Spleen (tissue), 11 donors: Measurements from ENCODE around the gene PLEKHM2. TPM values are rescaled to one million over a fixed set of nuclear protein-coding genes. Genes with fewer than 3 reads are reported as not detected.
A peak's percentile ranks its signal among the peaks of the same experiment; 100 is the strongest.

ENCODE experiments used
- DNase-seq: peaks from one replicate; pipeline ENCODE4 v3.0.0-alpha.2; 2020
- H3K27ac ChIP-seq, 8 donors: fragments of 200-600 bp; sonication (generic) in 7 of 8; 1 replicate in 4 of 8; 2 replicates in 4 of 8; pipeline versions ENCODE4 v1.5.0 to v1.8.0; 2016 to 2021; ENCODE audit warnings: inconsistent platforms in 4 of 8, mild to moderate bottlenecking in 4 of 8, moderate library complexity in 1 of 8
- H3K27me3 ChIP-seq, 7 donors: fragments of 200-600 bp; sonication (generic) in 6 of 7; replicated peaks in 1 of 7; 1 replicate in 4 of 7; 2 replicates in 3 of 7; pipeline versions ENCODE4 v1.5.0 to v1.8.0; 2016 to 2021; ENCODE audit warnings: inconsistent platforms in 3 of 7, mild to moderate bottlenecking in 1 of 7
- H3K36me3 ChIP-seq, 6 donors: fragments of 200-600 bp; sonication (generic) in 5 of 6; 1 replicate in 4 of 6; 2 replicates in 2 of 6; pipeline versions ENCODE4 v1.5.0 to v1.8.0; 2016 to 2021; ENCODE audit warnings: inconsistent platforms in 2 of 6
- H3K4me1 ChIP-seq, 6 donors: fragments of 200-600 bp; sonication (generic) in 5 of 6; 1 replicate in 3 of 6; 2 replicates in 3 of 6; pipeline versions ENCODE4 v1.5.0 to v1.8.0; 2016 to 2021; ENCODE audit warnings: inconsistent platforms in 3 of 6
- H3K4me3 ChIP-seq, 8 donors: fragments of 200-600 bp; sonication (generic) in 7 of 8; 1 replicate in 4 of 8; 2 replicates in 4 of 8; pipeline versions ENCODE4 v1.5.0 to v1.8.0; 2016 to 2021; ENCODE audit warnings: inconsistent platforms in 4 of 8, mild to moderate bottlenecking in 4 of 8, moderate library complexity in 2 of 8
- H3K9me3 ChIP-seq, 8 donors: fragments of 200-600 bp; sonication (generic) in 7 of 8; 1 replicate in 4 of 8; 2 replicates in 4 of 8; pipeline versions ENCODE4 v1.5.0 to v1.8.0; 2016 to 2021; ENCODE audit warnings: inconsistent platforms in 4 of 8
- POLR2A ChIP-seq, 3 donors: fragments of 450-650 bp; IDR thresholded peaks; one replicate each; pipeline ENCODE4 v1.5.1; 2017; ENCODE audit warnings: antibody characterized with exemption in 3 of 3, mild to moderate bottlenecking in 1 of 3
- POLR2AphosphoS5 ChIP-seq, 3 donors: sonication (generic); formaldehyde crosslinking; IDR thresholded peaks; one replicate each; pipeline ENCODE4 v1.5.1; 2017; ENCODE audit warnings: antibody characterized with exemption in 3 of 3
- WGBS, 5 donors: extraction: QIAGEN DNeasy Blood & Tissue Kit in 3 of 5; methylation state at CpG; one replicate each; pipeline versions ENCODE4 v1.1.5 to v1.1.7; 2013 to 2018; 5-methylcytosine and 5-hydroxymethylcytosine counted together
- intact Hi-C: fragments of 100-400 bp; cut with DNase I; formaldehyde crosslinking; loops from one replicate; pipeline ENCODE4 v1.15.0; 2023; ENCODE audit warnings: low total_unique reads
- polyA plus RNA-seq, 3 donors: library from polyadenylated mRNA; stranded (reverse); fragments of 200-250 nt; gene quantifications; one replicate each; pipeline ENCODE4 v1.2.1, GENCODE V29; 2013
- total RNA-seq, 7 donors: library from RNA; depleted of rRNA in 3 of 7; stranded (reverse); fragments of >200 nt in 3 of 7; fragmentation: NEBNext Ultra II Directional in 4 of 7; extraction: Animal tissue kit (Norgen Biotek cat#: 25700) in 4 of 7; gene quantifications; one replicate each; pipeline versions ENCODE4 v1.1.0 to v1.2.1, GENCODE V29; 2016 to 2021
- TF ChIP-seq, protein P1 (sequence below), 11 experiments: fragments of 200-600 bp in 7 of 11; fragments of 450-650 bp in 4 of 11; sonication (generic) in 4 of 11; IDR thresholded peaks in 8 of 11; conservative IDR thresholded peaks in 3 of 11; 1 replicate in 7 of 11; 2 replicates in 4 of 11; pipeline versions ENCODE4 v1.4.0 to v1.8.0; 2016 to 2021; ENCODE audit warnings: antibody characterized with exemption in 11 of 11, inconsistent platforms in 4 of 11, mild to moderate bottlenecking in 1 of 11
- donor health status: healthy with polysubstance abuse.
- donor health status: DM: no; HTN: no; CAD: no; lungs with moderate emphysema.
- donor health status: DM: no; HTN: no; CAD: no.
- donor health status: Bipolar disorder and iron deficiency.
- donor health status: healthy.
- donor health status: DM: no; HTN: no; CAD: no.
- donor health status: DM: yes; HTN: yes; CAD: no.

Gene PLEKHM2
- total and polyA plus RNA-seq, 10 donors: 25.9 to 96.0 (median 60.6) TPM

DNA sequence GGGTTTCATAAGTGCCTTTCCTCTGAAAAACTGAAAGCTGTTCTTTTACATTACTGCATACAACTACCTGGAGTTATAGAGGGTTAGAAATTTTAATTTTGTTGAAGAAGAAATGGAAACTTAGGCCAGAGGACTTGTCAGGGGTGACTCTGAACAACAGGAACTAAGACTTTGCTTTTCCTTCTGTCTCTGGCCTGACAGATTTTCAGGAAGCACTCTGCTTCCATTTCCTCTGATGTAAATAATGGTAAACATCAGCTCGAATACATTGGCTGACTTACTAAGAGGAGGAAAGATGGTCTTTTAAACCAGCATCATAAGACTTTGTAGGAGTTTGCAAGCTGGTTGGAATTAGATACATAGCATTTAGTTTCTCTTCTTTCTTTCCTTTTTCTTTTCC lies 27.1 kb upstream of the PLEKHM2 start:
- Histone ChIP-seq H3K27ac (peak overlapping the region in 6 of 8 donors; percentile 3 to 47 (median 11)), H3K4me1 (peaks cover 0 to 15% (median 0%) of the 10 kb centered on the region in 6 donors), H3K4me3 (no peak overlapping the region), H3K9me3 (no peaks in the 10 kb centered on the region), H3K36me3 (peaks cover 4 to 100% (median 74%) of the 10 kb centered on the region in 6 donors), H3K27me3 (no peaks in the 10 kb centered on the region)
- 13 to 33% (median 22%) methylated on average over 1 of the region's 1 CpG for WGBS, 5 donors
- intact Hi-C loops: no loop called here
- DNase-seq: no peak
- no peak for TF ChIP-seq POLR2A (IDR thresholded peaks at IDR 0.05)
- no peak for TF ChIP-seq POLR2AphosphoS5 (IDR thresholded peaks at IDR 0.05)

DNA sequence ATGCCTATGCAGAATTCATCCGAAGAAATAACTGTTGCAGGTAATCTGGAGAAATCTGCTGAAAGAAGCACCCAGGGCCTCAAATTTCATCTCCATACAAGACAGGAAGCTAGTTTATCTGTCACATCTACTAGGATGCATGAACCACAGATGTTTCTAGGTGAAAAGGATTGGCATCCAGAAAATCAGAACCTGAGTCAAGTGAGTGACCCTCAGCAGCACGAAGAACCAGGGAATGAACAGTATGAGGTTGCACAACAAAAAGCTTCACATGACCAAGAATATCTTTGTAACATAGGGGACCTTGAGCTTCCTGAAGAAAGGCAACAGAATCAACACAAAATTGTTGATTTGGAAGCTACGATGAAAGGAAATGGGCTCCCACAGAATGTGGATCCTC lies 24.0 kb upstream of the PLEKHM2 start:
- TF ChIP-seq, protein P1, sequence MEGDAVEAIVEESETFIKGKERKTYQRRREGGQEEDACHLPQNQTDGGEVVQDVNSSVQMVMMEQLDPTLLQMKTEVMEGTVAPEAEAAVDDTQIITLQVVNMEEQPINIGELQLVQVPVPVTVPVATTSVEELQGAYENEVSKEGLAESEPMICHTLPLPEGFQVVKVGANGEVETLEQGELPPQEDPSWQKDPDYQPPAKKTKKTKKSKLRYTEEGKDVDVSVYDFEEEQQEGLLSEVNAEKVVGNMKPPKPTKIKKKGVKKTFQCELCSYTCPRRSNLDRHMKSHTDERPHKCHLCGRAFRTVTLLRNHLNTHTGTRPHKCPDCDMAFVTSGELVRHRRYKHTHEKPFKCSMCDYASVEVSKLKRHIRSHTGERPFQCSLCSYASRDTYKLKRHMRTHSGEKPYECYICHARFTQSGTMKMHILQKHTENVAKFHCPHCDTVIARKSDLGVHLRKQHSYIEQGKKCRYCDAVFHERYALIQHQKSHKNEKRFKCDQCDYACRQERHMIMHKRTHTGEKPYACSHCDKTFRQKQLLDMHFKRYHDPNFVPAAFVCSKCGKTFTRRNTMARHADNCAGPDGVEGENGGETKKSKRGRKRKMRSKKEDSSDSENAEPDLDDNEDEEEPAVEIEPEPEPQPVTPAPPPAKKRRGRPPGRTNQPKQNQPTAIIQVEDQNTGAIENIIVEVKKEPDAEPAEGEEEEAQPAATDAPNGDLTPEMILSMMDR (IDR thresholded peaks at IDR 0.05 in 8 of 11, conservative IDR thresholded peaks at IDR 0.05 in 3 of 11): no peak
- TF ChIP-seq POLR2AphosphoS5 (IDR thresholded peaks at IDR 0.05): no peak
- no peak for TF ChIP-seq POLR2A (IDR thresholded peaks at IDR 0.05)
- intact Hi-C loops: no loop called here
- H3K27me3 ChIP-seq: no peaks in the 10 kb centered on the region
- no peak overlapping the region for H3K27ac ChIP-seq
- H3K4me1 ChIP-seq: peaks cover 0 to 15% (median 0%) of the 10 kb centered on the region in 6 donors
- H3K9me3 ChIP-seq: no peaks in the 10 kb centered on the region
- no peak overlapping the region for H3K4me3 ChIP-seq
- no peak for DNase-seq
- peaks cover 4 to 89% (median 56%) of the 10 kb centered on the region in 6 donors for H3K36me3 ChIP-seq
- WGBS, 5 donors: 94 to 100% (median 97%) methylated on average over 3 of the region's 3 CpGs

DNA sequence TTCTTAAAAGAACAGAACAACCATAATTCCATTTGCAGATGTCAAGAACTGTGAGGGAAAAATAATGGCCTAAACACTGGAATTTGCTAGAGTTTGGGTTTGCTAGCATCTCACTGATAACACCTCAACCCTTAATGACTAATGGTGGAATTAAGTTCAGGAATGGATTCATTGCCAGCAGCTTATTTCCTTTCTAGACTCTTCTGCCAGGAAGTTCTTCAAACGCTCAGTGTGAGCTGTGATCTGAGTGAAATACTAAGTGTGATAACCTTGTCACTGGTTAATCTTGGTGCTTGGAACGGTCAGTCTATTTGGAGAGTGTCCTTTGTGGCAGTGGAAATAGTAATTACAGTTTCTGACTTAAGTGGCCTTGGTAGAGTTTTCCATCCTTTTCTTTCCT lies 21.6 kb upstream of the PLEKHM2 start:
- Histone ChIP-seq H3K9me3 (no peaks in the 10 kb centered on the region), H3K4me3 (no peak overlapping the region), H3K4me1 (peaks cover 0 to 1% (median 0%) of the 10 kb centered on the region in 6 donors), H3K27ac (no peak overlapping the region), H3K36me3 (peaks cover 4 to 66% (median 37%) of the 10 kb centered on the region in 6 donors), H3K27me3 (no peaks in the 10 kb centered on the region)
- TF ChIP-seq, protein P1 (IDR thresholded peaks at IDR 0.05 in 8 of 11, conservative IDR thresholded peaks at IDR 0.05 in 3 of 11): no peak
- TF ChIP-seq POLR2A (IDR thresholded peaks at IDR 0.05) (no peak), POLR2AphosphoS5 (IDR thresholded peaks at IDR 0.05) (no peak)
- DNase-seq: no peak
- WGBS, 5 donors: 51 to 76% (median 59%) methylated on average over 2 of the region's 2 CpGs
- intact Hi-C loops: no loop called here

GRCh38 chr1:15663925-15664324 lies 20.2 kb upstream of the PLEKHM2 start:
- no peaks in the 10 kb centered on the region for H3K27me3 ChIP-seq
- intact Hi-C loops: no loop called here
- no peak overlapping the region for H3K4me3 ChIP-seq
- no peak for DNase-seq
- H3K36me3 ChIP-seq: peaks cover 4 to 51% (median 33%) of the 10 kb centered on the region in 6 donors
- whole genome bisulfite sequencing, 5 donors: 97 to 100% (median 98%) methylated on average over 3 of the region's 3 CpGs
- H3K27ac ChIP-seq: no peak overlapping the region
- H3K4me1 ChIP-seq: no peaks in the 10 kb centered on the region
- TF ChIP-seq, protein P1 (IDR thresholded peaks at IDR 0.05 in 8 of 11, conservative IDR thresholded peaks at IDR 0.05 in 3 of 11): no peak
- TF ChIP-seq POLR2AphosphoS5 (IDR thresholded peaks at IDR 0.05): no peak
- TF ChIP-seq POLR2A (IDR thresholded peaks at IDR 0.05): no peak
- H3K9me3 ChIP-seq: no peaks in the 10 kb centered on the region

- Histone ChIP-seq H3K27me3 (no peaks in the 10 kb centered on the region), H3K9me3 (no peaks in the 10 kb centered on the region), H3K4me3 (no peak overlapping the region), H3K4me1 (no peaks in the 10 kb centered on the region), H3K36me3 (peaks cover 0 to 20% (median 3%) of the 10 kb centered on the region in 6 donors), H3K27ac (no peak overlapping the region)
- no peak for TF ChIP-seq POLR2AphosphoS5 (IDR thresholded peaks at IDR 0.05)
- TF ChIP-seq POLR2A (IDR thresholded peaks at IDR 0.05): no peak
- TF ChIP-seq, protein P1 (IDR thresholded peaks at IDR 0.05 in 8 of 11, conservative IDR thresholded peaks at IDR 0.05 in 3 of 11): no peak
- no peak for DNase-seq
- intact Hi-C loops: no loop called here
- WGBS, 5 donors: 87 to 93% (median 91%) methylated on average over 7 of the region's 7 CpGs
Measured at GRCh38 chr1:15667362-15667761, 16.8 kb upstream of the PLEKHM2 start.
